ENCODE measurements around the gene MB.

DNA sequence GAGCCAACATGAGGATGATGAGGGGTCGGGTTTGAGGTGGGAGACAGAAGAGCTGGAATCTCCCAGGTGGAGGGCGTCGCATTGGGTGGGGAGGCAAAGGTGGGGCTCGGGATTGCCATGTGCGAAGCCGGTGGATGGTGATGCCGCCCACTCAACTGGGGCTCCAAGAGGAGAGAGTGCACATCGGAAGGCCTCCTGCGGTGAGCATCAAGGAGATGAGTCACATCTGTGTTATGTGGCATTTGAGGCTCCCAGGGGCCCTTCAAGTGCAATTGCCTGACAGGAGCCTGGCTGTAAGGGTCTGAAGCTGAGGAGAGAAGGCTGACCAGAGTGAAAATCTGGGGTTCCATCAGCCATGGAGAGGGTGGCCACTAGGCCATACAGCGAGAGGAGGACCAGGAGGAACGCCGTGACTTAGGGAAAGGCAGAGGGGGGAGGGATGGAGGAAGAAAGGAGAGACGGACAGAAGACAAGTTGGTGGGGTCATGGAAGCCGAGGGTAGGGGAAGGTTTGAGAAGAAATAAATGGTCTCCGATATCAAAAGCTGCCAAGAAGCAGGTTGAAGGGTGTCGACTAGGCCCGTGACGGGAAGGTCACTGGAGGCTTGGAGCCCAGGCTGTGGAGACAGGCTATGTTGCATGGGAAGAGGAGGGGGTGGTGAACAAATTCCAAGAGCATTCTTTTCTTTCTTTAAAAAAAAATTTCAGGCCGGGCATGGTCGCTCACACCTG lies 55.2 kb downstream of the MB start:
- TF ChIP-seq, protein P1, sequence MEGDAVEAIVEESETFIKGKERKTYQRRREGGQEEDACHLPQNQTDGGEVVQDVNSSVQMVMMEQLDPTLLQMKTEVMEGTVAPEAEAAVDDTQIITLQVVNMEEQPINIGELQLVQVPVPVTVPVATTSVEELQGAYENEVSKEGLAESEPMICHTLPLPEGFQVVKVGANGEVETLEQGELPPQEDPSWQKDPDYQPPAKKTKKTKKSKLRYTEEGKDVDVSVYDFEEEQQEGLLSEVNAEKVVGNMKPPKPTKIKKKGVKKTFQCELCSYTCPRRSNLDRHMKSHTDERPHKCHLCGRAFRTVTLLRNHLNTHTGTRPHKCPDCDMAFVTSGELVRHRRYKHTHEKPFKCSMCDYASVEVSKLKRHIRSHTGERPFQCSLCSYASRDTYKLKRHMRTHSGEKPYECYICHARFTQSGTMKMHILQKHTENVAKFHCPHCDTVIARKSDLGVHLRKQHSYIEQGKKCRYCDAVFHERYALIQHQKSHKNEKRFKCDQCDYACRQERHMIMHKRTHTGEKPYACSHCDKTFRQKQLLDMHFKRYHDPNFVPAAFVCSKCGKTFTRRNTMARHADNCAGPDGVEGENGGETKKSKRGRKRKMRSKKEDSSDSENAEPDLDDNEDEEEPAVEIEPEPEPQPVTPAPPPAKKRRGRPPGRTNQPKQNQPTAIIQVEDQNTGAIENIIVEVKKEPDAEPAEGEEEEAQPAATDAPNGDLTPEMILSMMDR (IDR thresholded peaks at IDR 0.05 in 4 of 5, conservative IDR thresholded peaks at IDR 0.05 in 1 of 5): no peak
- no peak for TF ChIP-seq POLR2A (IDR thresholded peaks at IDR 0.05)
